RWPE1 (cell line): Measurements from ENCODE around the gene OR6C75.
"Not testable (repeated sequence)": the region's sequence is repeated elsewhere in the genome, so short reads cannot be mapped to it uniquely, and the experiment has no call there.

Source experiments
- CTCF ChIA-PET: fragments of 350-600 bp; sonication (Branson Sonifier 250); formaldehyde crosslinking; extraction: SDS; loops from one replicate; lab custom pipeline; 2021; lab: Yijun Ruan, JAX
- POLR2A ChIA-PET: fragments of 400-600 bp; formaldehyde crosslinking; extraction: SDS; loops from one replicate; lab custom pipeline; 2020; ENCODE audit warnings: antibody characterized with exemption; ENCODE audit not compliant: low non-redundant PET; lab: Yijun Ruan, JAX
- DNase-seq: peaks from one replicate; pipeline ENCODE4 v3.0.0; 2012; ENCODE audit warnings: low spot score
- H3K27ac ChIP-seq: fragments of 450-650 bp; 2 replicates; pipeline ENCODE4 v1.5.1; 2017
- TF ChIP-seq, protein P1 (sequence below): fragments of 450-650 bp; conservative IDR thresholded peaks from 2 replicates; pipeline ENCODE4 v1.5.1; 2017; ENCODE audit warnings: low read depth, mild to moderate bottlenecking

OR6C75 gene

DNA sequence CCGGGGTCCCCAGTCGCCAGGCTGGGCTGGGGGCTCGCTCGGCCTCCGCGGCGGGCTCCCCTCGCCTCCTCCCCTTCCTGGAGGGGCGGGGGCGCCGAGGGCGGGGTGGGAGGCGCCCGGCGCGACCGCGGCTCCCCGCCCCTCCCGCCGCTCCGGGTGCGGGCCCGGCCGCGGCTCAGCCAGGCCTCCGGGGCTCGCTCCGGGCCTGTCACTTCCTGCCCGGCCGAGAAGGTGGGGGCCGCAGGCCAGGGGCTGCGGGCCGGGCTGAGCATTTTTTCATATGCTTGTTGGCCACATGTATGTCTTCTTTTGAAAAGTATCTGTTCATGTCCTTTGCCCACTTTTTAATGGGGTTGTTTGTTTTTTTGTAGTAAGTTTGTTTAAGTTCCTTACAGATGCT, 52.1 kb downstream of the OR6C75 start:
- CTCF ChIA-PET: interaction anchor here (0.6 kb wide), 1 partner anchor 1623 kb away, joined by 3 read pairs; no protein-coding TSS in a partner anchor
- POLR2A ChIA-PET: not testable (repeated sequence)

DNA sequence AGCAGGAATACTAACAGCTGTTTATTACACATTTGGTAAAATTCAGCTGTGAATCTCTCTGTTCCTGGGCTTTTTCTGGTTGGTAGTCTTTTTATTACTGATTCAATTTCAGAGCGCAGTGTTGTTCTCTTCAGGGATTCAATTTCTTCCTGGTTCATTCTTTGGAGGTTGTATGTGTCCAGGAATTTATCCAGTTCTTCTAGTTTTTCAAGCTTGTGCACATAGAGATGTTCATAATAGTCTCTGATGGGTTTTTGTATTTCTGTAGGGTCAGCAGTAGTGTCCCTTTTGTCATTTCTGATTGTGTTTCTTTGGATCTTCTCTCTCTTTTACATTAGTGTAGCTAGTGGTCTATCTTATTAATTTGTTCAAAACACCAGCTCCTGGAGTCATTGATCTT, 54.2 kb downstream of the OR6C75 start:
- no peak for DNase-seq
- TF ChIP-seq, protein P1, sequence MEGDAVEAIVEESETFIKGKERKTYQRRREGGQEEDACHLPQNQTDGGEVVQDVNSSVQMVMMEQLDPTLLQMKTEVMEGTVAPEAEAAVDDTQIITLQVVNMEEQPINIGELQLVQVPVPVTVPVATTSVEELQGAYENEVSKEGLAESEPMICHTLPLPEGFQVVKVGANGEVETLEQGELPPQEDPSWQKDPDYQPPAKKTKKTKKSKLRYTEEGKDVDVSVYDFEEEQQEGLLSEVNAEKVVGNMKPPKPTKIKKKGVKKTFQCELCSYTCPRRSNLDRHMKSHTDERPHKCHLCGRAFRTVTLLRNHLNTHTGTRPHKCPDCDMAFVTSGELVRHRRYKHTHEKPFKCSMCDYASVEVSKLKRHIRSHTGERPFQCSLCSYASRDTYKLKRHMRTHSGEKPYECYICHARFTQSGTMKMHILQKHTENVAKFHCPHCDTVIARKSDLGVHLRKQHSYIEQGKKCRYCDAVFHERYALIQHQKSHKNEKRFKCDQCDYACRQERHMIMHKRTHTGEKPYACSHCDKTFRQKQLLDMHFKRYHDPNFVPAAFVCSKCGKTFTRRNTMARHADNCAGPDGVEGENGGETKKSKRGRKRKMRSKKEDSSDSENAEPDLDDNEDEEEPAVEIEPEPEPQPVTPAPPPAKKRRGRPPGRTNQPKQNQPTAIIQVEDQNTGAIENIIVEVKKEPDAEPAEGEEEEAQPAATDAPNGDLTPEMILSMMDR: no peak
- ChIA-PET POLR2A (no interaction called here), CTCF (no interaction called here)
- H3K27ac ChIP-seq: no peak overlapping the region

More for the DNA sequence above, 52.1 kb downstream of the OR6C75 start:
- DNase-seq, H3K27ac ChIP-seq: not testable (repeated sequence)
